Upper lobe of right lung (tissue), 1 donor: ENCODE measurements around the gene ALK. TPM values are rescaled to one million over a fixed set of nuclear protein-coding genes. Genes with fewer than 3 reads are reported as not detected.
A peak's percentile ranks its signal among the peaks of the same experiment; 100 is the strongest.

Source experiments
- ATAC-seq: fragments of 200-7000 bp; cut with Tn5 transposase; one replicate; pipeline ENCODE4 v1.9.1; 2020; ENCODE audit warnings: mild to moderate bottlenecking, moderate library complexity
- DNase-seq: peaks from one replicate; pipeline ENCODE4 v3.0.0-alpha.2; 2020
- H3K27ac ChIP-seq: fragments of 200-600 bp; one replicate; pipeline ENCODE4 v1.8.0; 2022
- H3K27me3 ChIP-seq: fragments of 200-600 bp; one replicate; pipeline ENCODE4 v1.8.0; 2022; ENCODE audit warnings: mild to moderate bottlenecking
- H3K36me3 ChIP-seq: fragments of 200-600 bp; one replicate; pipeline ENCODE4 v1.8.0; 2022
- H3K4me1 ChIP-seq: fragments of 200-600 bp; one replicate; pipeline ENCODE4 v1.8.0; 2022
- H3K4me3 ChIP-seq: fragments of 200-600 bp; one replicate; pipeline ENCODE4 v1.8.0; 2022; ENCODE audit warnings: mild to moderate bottlenecking
- H3K9me3 ChIP-seq: fragments of 200-600 bp; one replicate; pipeline ENCODE4 v1.8.0; 2022
- intact Hi-C: fragments of 100-400 bp; cut with DNase I; formaldehyde crosslinking; loops from one replicate; pipeline ENCODE4 v1.11.0; 2022
- total RNA-seq: library from RNA; stranded (reverse); fragmentation: NEBNext Ultra II Directional; extraction: Animal tissue kit (Norgen Biotek cat#: 25700); gene quantifications from one replicate; pipeline ENCODE4 v1.2.1, GENCODE V29; 2021
- TF ChIP-seq, protein P1 (sequence below): fragments of 200-600 bp; IDR thresholded peaks from one replicate; pipeline ENCODE4 v1.8.0; 2022; ENCODE audit warnings: antibody characterized with exemption
- donor health status: DM: no; HTN: yes; CAD: no; lungs with severe emphysema.

ALK gene
- total RNA-seq, 1 donor from 2014 or later: not detected

DNA sequence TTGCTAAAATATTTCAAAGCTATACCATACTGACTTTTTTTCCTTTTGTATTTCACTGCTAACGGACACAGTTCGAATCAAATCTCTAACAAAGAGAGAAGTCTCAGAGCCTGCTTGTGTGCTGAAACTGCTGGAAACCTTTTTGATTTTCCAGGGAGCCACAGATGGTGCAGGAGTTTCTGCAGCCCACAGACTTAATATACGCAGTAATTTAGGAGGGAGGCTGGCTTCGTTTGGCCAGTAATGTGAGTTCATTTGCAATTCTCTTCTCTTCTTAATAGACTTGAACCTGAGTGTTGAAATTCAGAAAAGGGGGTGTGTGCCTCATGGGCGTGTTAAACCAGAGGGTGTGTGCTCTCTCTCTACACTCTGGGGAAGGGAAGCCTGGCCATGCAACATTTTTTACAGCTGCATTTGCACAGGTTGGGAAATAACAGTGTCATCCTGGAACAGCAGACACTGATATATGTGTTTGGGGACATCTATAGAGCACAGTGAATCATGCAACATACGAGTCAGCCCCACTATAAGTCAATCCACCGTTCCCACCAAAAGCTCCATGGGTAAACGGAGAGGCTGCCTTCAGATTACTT, 473.2 kb downstream of the ALK start:
- Histone ChIP-seq H3K9me3 (no peaks in the 10 kb centered on the region), H3K27me3 (no peaks in the 10 kb centered on the region), H3K36me3 (no peaks in the 10 kb centered on the region), H3K4me3 (no peak overlapping the region), H3K4me1 (no peaks in the 10 kb centered on the region), H3K27ac (no peak overlapping the region)
- no peak for DNase-seq
- ATAC-seq: no peak
- TF ChIP-seq, protein P1, sequence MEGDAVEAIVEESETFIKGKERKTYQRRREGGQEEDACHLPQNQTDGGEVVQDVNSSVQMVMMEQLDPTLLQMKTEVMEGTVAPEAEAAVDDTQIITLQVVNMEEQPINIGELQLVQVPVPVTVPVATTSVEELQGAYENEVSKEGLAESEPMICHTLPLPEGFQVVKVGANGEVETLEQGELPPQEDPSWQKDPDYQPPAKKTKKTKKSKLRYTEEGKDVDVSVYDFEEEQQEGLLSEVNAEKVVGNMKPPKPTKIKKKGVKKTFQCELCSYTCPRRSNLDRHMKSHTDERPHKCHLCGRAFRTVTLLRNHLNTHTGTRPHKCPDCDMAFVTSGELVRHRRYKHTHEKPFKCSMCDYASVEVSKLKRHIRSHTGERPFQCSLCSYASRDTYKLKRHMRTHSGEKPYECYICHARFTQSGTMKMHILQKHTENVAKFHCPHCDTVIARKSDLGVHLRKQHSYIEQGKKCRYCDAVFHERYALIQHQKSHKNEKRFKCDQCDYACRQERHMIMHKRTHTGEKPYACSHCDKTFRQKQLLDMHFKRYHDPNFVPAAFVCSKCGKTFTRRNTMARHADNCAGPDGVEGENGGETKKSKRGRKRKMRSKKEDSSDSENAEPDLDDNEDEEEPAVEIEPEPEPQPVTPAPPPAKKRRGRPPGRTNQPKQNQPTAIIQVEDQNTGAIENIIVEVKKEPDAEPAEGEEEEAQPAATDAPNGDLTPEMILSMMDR: no peak
- intact Hi-C loops: no loop called here

DNA sequence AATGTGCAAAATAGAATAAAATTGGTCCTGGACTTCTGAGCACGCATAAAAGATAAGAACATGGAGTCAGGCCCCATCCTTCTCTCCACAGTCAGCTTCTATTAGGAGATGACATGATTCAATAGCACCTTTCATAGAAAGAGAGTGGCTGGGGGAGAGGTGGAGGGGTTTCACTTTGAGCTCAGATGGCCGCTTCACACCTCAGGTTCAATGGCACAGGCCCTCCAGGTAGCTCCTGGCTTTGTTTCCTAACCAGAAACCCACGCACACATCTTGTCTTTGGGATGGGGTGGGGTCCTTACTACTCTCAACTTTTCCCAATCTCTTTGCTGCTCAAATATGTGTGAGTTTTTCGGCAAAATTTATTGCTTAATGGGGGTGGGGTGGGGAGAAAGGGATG, 473.9 kb downstream of the ALK start:
- H3K27ac ChIP-seq: no peak overlapping the region
- H3K9me3 ChIP-seq: no peaks in the 10 kb centered on the region
- no peaks in the 10 kb centered on the region for H3K36me3 ChIP-seq
- no peaks in the 10 kb centered on the region for H3K4me1 ChIP-seq
- TF ChIP-seq, protein P1: no peak
- H3K27me3 ChIP-seq: no peaks in the 10 kb centered on the region
- no peak for ATAC-seq
- no peak for DNase-seq
- no peak overlapping the region for H3K4me3 ChIP-seq
- intact Hi-C loops: no loop called here

DNA sequence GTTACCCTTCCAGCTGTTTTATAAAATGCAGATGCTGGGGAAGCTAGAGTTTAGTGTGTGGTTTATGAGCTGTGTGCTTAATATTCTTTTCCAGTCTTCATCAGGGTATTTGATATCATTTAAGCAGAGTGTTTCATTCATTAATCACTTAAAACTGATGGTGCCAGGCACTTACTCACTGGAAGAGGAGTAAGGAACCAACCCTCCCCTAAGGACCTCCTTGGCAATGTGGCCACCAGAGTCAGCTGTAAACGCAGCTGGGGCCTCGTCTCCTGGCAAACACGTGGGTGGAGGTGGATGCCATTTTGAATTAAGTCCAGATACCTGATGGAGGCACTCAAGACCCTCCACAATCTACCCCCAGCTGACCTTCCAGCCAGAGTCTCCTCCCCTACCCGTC, 474.5 kb downstream of the ALK start:
- Histone ChIP-seq H3K27ac (no peak overlapping the region), H3K4me1 (no peaks in the 10 kb centered on the region), H3K9me3 (no peaks in the 10 kb centered on the region), H3K4me3 (no peak overlapping the region), H3K27me3 (no peaks in the 10 kb centered on the region), H3K36me3 (no peaks in the 10 kb centered on the region)
- intact Hi-C loops: no loop called here
- no peak for DNase-seq
- no peak for ATAC-seq
- TF ChIP-seq, protein P1: no peak

DNA sequence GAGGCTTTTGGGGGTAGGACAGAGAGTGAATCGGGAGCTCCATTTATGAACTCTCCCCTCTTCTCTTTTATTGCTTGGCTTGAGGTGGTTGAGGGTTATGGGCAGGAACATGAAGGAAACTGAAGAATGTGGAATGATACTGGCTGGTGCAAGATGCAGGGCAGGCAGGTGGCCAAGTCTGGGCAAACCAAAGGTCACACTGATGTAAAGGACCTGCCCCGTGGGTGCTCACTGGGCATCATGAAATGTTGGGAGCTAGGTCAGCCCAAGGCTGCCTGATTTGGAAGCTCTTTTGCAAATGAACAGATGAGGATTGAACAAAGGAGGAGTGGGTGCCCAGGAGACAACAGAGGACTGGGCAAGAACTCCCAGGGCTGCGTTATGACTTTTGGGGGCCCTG, 477.2 kb downstream of the ALK start:
- intact Hi-C loops: no loop called here
- Histone ChIP-seq H3K27ac (no peak overlapping the region), H3K4me3 (no peak overlapping the region), H3K4me1 (no peaks in the 10 kb centered on the region), H3K36me3 (no peaks in the 10 kb centered on the region), H3K27me3 (no peaks in the 10 kb centered on the region), H3K9me3 (no peaks in the 10 kb centered on the region)
- TF ChIP-seq, protein P1: no peak
- DNase-seq (no peak), ATAC-seq (no peak)

DNA sequence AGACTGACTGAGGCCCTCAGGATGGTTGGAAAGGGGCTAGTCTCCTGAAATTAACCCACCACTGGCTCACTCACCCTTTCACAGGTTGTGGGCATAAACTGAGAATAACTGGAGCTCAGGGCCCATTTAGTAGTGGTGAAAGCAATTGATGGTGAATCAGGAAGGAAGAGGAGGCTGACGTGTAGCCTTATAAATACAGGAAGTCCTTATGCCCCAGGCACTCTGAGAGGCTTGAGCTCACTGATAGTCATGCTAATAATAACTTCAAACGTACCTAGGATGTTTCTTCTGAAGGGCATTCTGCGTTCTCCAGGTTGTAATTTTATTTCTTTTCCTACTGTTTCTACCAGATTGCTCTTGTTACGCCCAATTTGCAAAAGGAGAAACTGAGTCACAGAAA, 477.8 kb downstream of the ALK start:
- TF ChIP-seq, protein P1: no peak
- no peaks in the 10 kb centered on the region for H3K36me3 ChIP-seq
- H3K4me1 ChIP-seq: no peaks in the 10 kb centered on the region
- H3K9me3 ChIP-seq: no peaks in the 10 kb centered on the region
- H3K4me3 ChIP-seq: no peak overlapping the region
- H3K27ac ChIP-seq: no peak overlapping the region
- DNase-seq (no peak), ATAC-seq (peak; percentile 62)
- intact Hi-C loops: no loop called here
- no peaks in the 10 kb centered on the region for H3K27me3 ChIP-seq

DNA sequence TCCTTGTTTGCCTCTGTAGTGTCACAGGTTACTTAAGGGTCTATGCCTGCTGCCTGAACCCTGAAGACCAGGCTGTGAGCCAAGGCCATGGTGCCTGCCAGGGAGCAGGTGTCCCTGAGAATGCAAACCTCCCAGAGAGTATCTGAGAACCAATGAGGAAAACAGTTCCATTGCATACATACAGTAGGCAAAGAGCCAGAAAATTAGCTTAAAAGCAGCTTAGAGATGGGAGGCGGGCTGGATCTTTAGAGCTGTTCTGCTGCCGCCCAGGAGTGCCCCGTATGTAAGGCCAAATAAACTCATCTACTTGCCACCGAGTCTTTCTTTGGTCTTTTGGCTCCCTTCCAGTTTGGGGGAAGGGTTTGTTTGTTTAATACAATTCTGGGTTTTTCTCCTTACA, 478.2 kb downstream of the ALK start:
- Histone ChIP-seq H3K36me3 (no peaks in the 10 kb centered on the region), H3K27me3 (no peaks in the 10 kb centered on the region), H3K27ac (no peak overlapping the region), H3K4me1 (no peaks in the 10 kb centered on the region), H3K9me3 (no peaks in the 10 kb centered on the region), H3K4me3 (no peak overlapping the region)
- intact Hi-C loops: no loop called here
- ATAC-seq (no peak), DNase-seq (no peak)
- TF ChIP-seq, protein P1: no peak
